ENCODE measurements around the gene ITPR1.

ITPR1 gene

DNA sequence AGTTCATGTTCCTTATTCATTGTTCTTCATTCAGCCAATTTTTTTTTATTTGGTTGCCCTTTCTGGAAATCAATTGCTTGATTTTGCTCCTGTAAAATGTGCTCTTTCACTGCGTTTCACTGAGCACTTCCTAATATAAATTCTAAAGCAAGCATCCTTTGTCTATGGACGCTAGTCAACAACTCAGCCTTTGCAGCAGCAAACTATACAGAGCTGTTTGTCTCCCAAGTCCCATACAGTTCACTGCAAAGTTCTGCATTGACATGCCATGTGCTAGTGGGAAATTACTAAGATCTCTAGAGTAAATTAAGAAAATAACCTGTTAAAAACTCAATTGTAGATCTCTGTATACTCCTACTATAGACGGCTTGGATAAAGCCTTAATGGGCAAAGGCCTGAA is 356.0 kb downstream of the ITPR1 start:
- no peaks in the 10 kb centered on the region for H3K36me3 ChIP-seq (ENCODE audit: control insufficient read depth, insufficient read depth, low read length)
- no peak overlapping the region for H3K27ac ChIP-seq (ENCODE audit: low read depth, low read length)
- no peak for DNase-seq

GRCh38 chr3:4849739-4850138 is 356.6 kb downstream of the ITPR1 start:
- peaks cover 3% of the 10 kb centered on the region for H3K4me1 ChIP-seq (ENCODE audit: control insufficient read depth, low read depth, low read length)
- no peak overlapping the region for H2BK120ac ChIP-seq (ENCODE audit: low read depth, low read length)
- H3K4ac ChIP-seq (ENCODE audit: low read depth, low read length): no peak overlapping the region
- no peak overlapping the region for H3K18ac ChIP-seq (ENCODE audit: low read length)
- no peaks in the 10 kb centered on the region for H3K36me3 ChIP-seq (ENCODE audit: control insufficient read depth, insufficient read depth, low read length)
- no peak overlapping the region for H3K9ac ChIP-seq (ENCODE audit: low read length)
- no peak overlapping the region for H2BK5ac ChIP-seq (ENCODE audit: low read length)
- H4K8ac ChIP-seq (ENCODE audit: low read depth, low read length): no peak overlapping the region
- H4K5ac ChIP-seq (ENCODE audit: low read length): no peak overlapping the region
- no peak overlapping the region for H3K4me2 ChIP-seq (ENCODE audit: low read length)
- H2BK15ac ChIP-seq (replicated peaks; ENCODE audit: low read depth): no peak overlapping the region
- no peaks in the 10 kb centered on the region for H3K27me3 ChIP-seq (ENCODE audit: insufficient read depth, low read length, poor library complexity)
- no peaks in the 10 kb centered on the region for H3K79me1 ChIP-seq (ENCODE audit: low read length)
- no peak overlapping the region for H3K27ac ChIP-seq (ENCODE audit: low read depth, low read length)
- no peak for DNase-seq
- no peak overlapping the region for H2AK5ac ChIP-seq (ENCODE audit: low read length)
- H3K79me2 ChIP-seq (ENCODE audit: control insufficient read depth, insufficient read depth, low read length): no peaks in the 10 kb centered on the region
- no peak overlapping the region for H3K56ac ChIP-seq (ENCODE audit: low read length)
- H3K23ac ChIP-seq (ENCODE audit: low read length): no peak overlapping the region
- H3K4me3 ChIP-seq (ENCODE audit: low read length): no peak overlapping the region

More for the DNA sequence above, 356.0 kb downstream of the ITPR1 start:
- Histone ChIP-seq H3K18ac (ENCODE audit: low read length) (no peak overlapping the region), H2AK5ac (ENCODE audit: low read length) (no peak overlapping the region), H2BK15ac (replicated peaks; ENCODE audit: low read depth) (no peak overlapping the region), H3K79me2 (ENCODE audit: control insufficient read depth, insufficient read depth, low read length) (no peaks in the 10 kb centered on the region), H3K4me2 (ENCODE audit: low read length) (no peak overlapping the region), H3K9ac (ENCODE audit: low read length) (no peak overlapping the region), H3K4me1 (ENCODE audit: control insufficient read depth, low read depth, low read length) (peaks cover 3% of the 10 kb centered on the region), H2BK120ac (ENCODE audit: low read depth, low read length) (no peak overlapping the region), H2BK5ac (ENCODE audit: low read length) (no peak overlapping the region), H3K56ac (ENCODE audit: low read length) (no peak overlapping the region), H3K79me1 (ENCODE audit: low read length) (no peaks in the 10 kb centered on the region), H3K23ac (ENCODE audit: low read length) (no peak overlapping the region), H3K4me3 (ENCODE audit: low read length) (no peak overlapping the region), H3K27me3 (ENCODE audit: insufficient read depth, low read length, poor library complexity) (no peaks in the 10 kb centered on the region), H4K8ac (ENCODE audit: low read depth, low read length) (no peak overlapping the region), H3K4ac (ENCODE audit: low read depth, low read length) (no peak overlapping the region), H4K5ac (ENCODE audit: low read length) (no peak overlapping the region)
- WGBS (ENCODE audit: extremely low coverage, insufficient coverage, low lambda C conversion rate): no CpG with 5 or more reads among the region's 3 CpGs

DNA sequence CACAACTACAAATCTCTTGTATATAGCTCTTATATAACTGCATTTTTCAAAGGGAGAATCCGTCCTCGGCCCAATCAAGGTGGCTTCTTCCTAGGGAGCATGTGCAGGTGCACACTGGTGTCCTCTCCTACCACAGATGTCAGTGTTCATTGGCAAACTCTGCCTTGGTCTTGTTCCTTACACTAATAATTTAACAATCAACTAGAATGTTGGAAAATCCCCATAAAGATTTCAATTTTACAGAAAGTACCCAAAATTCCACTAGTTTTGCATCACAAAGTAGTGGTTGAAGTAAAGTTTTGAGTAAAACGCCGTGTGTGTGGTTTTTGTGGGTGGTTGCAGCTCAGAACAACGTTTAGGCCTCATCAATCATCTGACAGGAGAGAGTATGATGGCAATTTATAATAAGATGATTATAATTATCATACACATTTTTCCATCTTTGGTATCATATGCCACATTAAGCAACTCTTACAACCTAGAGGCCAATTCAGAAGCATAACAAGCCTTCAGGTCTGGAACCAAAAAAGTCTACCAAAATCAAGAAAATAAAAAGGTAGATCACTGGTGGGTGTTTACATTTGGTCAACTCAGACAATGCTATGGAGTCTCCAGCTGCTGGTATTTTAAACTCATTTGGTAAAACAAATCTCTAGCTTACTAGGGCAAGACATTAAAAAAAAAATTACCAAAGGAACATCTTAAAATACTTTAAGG is 357.2 kb downstream of the ITPR1 start:
- H4K5ac ChIP-seq (ENCODE audit: low read length): no peak overlapping the region
- no peak overlapping the region for H4K8ac ChIP-seq (ENCODE audit: low read depth, low read length)
- H3K27ac ChIP-seq (ENCODE audit: low read depth, low read length): no peak overlapping the region
- H3K18ac ChIP-seq (ENCODE audit: low read length): no peak overlapping the region
- H3K79me2 ChIP-seq (ENCODE audit: control insufficient read depth, insufficient read depth, low read length): no peaks in the 10 kb centered on the region
- H2BK15ac ChIP-seq (replicated peaks; ENCODE audit: low read depth): no peak overlapping the region
- H3K4me3 ChIP-seq (ENCODE audit: low read length): no peak overlapping the region
- no peak overlapping the region for H3K4ac ChIP-seq (ENCODE audit: low read depth, low read length)
- no peaks in the 10 kb centered on the region for H3K27me3 ChIP-seq (ENCODE audit: insufficient read depth, low read length, poor library complexity)
- no CpG with 5 or more reads among the region's 5 CpGs for WGBS (ENCODE audit: extremely low coverage, insufficient coverage, low lambda C conversion rate)
- H2AK5ac ChIP-seq (ENCODE audit: low read length): no peak overlapping the region
- no peak overlapping the region for H2BK5ac ChIP-seq (ENCODE audit: low read length)
- no peak overlapping the region for H2BK120ac ChIP-seq (ENCODE audit: low read depth, low read length)
- H3K56ac ChIP-seq (ENCODE audit: low read length): no peak overlapping the region
- peaks cover 3% of the 10 kb centered on the region for H3K4me1 ChIP-seq (ENCODE audit: control insufficient read depth, low read depth, low read length)
- H3K23ac ChIP-seq (ENCODE audit: low read length): no peak overlapping the region
- no peaks in the 10 kb centered on the region for H3K79me1 ChIP-seq (ENCODE audit: low read length)
- H3K4me2 ChIP-seq (ENCODE audit: low read length): no peak overlapping the region
- no peak for DNase-seq
- H3K36me3 ChIP-seq (ENCODE audit: control insufficient read depth, insufficient read depth, low read length): no peaks in the 10 kb centered on the region
- no peak overlapping the region for H3K9ac ChIP-seq (ENCODE audit: low read length)

DNA sequence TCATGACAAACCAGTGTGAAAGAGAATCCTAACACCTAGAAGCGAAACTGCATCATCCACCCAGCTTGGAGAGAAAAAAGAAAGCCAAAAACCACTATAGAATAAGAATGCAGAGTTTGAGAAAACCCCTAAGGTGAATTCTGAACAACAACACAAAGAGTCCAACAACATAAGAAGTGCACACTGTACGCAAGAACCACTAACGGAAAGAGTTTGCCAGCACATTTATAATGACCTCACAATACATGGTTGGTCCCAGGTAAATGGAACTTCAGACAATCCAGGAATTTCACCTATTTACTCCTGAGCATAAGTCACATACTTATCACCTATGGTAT is 357.7 kb downstream of the ITPR1 start:
- Histone ChIP-seq H3K36me3 (ENCODE audit: control insufficient read depth, insufficient read depth, low read length) (no peaks in the 10 kb centered on the region), H2BK5ac (ENCODE audit: low read length) (no peak overlapping the region), H3K4me1 (ENCODE audit: control insufficient read depth, low read depth, low read length) (peaks cover 3% of the 10 kb centered on the region), H2BK15ac (replicated peaks; ENCODE audit: low read depth) (no peak overlapping the region), H2AK5ac (ENCODE audit: low read length) (no peak overlapping the region), H2BK120ac (ENCODE audit: low read depth, low read length) (no peak overlapping the region), H3K56ac (ENCODE audit: low read length) (no peak overlapping the region), H4K5ac (ENCODE audit: low read length) (no peak overlapping the region), H3K9ac (ENCODE audit: low read length) (no peak overlapping the region), H3K23ac (ENCODE audit: low read length) (no peak overlapping the region), H3K79me1 (ENCODE audit: low read length) (no peaks in the 10 kb centered on the region), H3K18ac (ENCODE audit: low read length) (no peak overlapping the region), H3K27ac (ENCODE audit: low read depth, low read length) (no peak overlapping the region), H4K8ac (ENCODE audit: low read depth, low read length) (no peak overlapping the region), H3K4me3 (ENCODE audit: low read length) (no peak overlapping the region), H3K27me3 (ENCODE audit: insufficient read depth, low read length, poor library complexity) (no peaks in the 10 kb centered on the region), H3K79me2 (ENCODE audit: control insufficient read depth, insufficient read depth, low read length) (no peaks in the 10 kb centered on the region), H3K4ac (ENCODE audit: low read depth, low read length) (no peak overlapping the region), H3K4me2 (ENCODE audit: low read length) (no peak overlapping the region)
- no peak for DNase-seq
- no CpG with 5 or more reads among the region's 3 CpGs for WGBS (ENCODE audit: extremely low coverage, insufficient coverage, low lambda C conversion rate)

DNA sequence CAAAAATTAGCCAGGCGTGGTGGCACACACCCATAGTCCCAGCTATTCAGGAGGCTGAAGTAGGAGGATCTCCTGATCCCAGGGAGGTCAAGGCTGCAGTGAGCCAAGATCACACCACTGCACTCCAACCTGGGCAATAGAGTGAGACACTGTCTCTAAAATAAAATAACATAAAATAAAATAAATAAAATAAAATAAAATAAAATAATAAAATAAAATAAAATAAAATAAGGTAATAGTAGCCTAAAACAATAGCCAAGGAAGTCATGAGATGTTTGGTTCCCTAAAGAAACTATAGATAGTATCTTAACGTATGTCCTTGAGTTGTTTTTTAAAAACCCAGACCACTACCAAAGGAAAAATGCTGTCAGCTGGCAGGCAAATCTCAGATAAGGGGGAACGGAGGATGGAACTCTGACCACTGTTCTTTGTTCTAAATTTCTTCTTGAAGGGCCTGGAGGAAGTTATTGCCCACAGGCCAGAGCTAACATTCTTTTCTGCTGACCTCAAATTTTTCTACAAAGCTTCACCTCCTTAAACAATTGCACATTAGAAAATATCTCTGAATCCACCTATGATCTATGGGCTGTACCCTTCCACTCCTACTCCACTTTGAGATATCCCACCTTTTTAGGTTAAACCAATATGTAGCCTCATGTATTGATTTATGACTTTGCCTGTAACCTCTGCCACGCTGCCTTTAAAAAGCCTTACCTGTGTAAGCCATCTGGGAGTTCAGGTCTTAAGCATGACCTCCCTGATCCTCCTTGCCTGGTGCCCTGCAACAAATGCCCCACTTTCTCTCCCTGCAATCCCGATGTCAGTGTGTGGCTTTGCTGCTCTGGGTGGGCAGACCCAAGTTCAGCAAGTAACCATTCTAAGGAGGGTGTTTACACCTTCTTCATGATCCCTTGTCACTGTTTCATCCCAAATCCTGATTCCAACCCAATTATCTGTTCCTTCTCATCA is 359.9 kb downstream of the ITPR1 start:
- Histone ChIP-seq H3K56ac (ENCODE audit: low read length) (no peak overlapping the region), H4K8ac (ENCODE audit: low read depth, low read length) (no peak overlapping the region), H3K23ac (ENCODE audit: low read length) (no peak overlapping the region), H3K4me3 (ENCODE audit: low read length) (no peak overlapping the region), H3K4me2 (ENCODE audit: low read length) (no peak overlapping the region), H3K27me3 (ENCODE audit: insufficient read depth, low read length, poor library complexity) (no peaks in the 10 kb centered on the region), H3K79me1 (ENCODE audit: low read length) (no peaks in the 10 kb centered on the region), H2AK5ac (ENCODE audit: low read length) (no peak overlapping the region), H2BK5ac (ENCODE audit: low read length) (no peak overlapping the region), H2BK15ac (replicated peaks; ENCODE audit: low read depth) (no peak overlapping the region), H3K9ac (ENCODE audit: low read length) (no peak overlapping the region), H3K4me1 (ENCODE audit: control insufficient read depth, low read depth, low read length) (peaks cover 2% of the 10 kb centered on the region), H3K4ac (ENCODE audit: low read depth, low read length) (no peak overlapping the region), H2BK120ac (ENCODE audit: low read depth, low read length) (no peak overlapping the region), H3K27ac (ENCODE audit: low read depth, low read length) (no peak overlapping the region), H3K36me3 (ENCODE audit: control insufficient read depth, insufficient read depth, low read length) (no peaks in the 10 kb centered on the region), H3K18ac (ENCODE audit: low read length) (no peak overlapping the region), H3K79me2 (ENCODE audit: control insufficient read depth, insufficient read depth, low read length) (no peaks in the 10 kb centered on the region), H4K5ac (ENCODE audit: low read length) (no peak overlapping the region)
- peak; percentile 42 for DNase-seq
- no CpG with 5 or more reads among the region's 5 CpGs for WGBS (ENCODE audit: extremely low coverage, insufficient coverage, low lambda C conversion rate)
